AG04450 (cell line): ENCODE data around the gene MC2R. TPM values are rescaled to one million over a fixed set of nuclear protein-coding genes. Genes with fewer than 3 reads are reported as not detected.

Experiments
- CTCF ChIA-PET: fragments of 300-600, 350-600 bp; formaldehyde crosslinking; extraction: SDS; loops from one replicate; lab custom pipeline; 2022; ENCODE audit warnings: antibody characterized with exemption, inconsistent platforms; lab: Charles Lee
- POLR2A ChIA-PET: fragments of 350-600 bp; formaldehyde crosslinking; extraction: SDS; loops from one replicate; lab custom pipeline; 2021; ENCODE audit warnings: antibody characterized with exemption, inconsistent platforms; lab: Yijun Ruan, JAX
- DNase-seq: peaks from one replicate; pipeline ENCODE4 v3.0.0-alpha.2; 2011; ENCODE audit warnings: low read depth, low spot score
- H3K27ac ChIP-seq: one replicate; pipeline ENCODE4 v1.5.1; 2012; ENCODE audit warnings: low read depth, low read length, control low read depth
- H3K27me3 ChIP-seq: one replicate; pipeline ENCODE4 v1.6.0; 2012; ENCODE audit warnings: low read length; ENCODE audit not compliant: control insufficient read depth, insufficient read depth
- H3K4me3 ChIP-seq: 2 replicates; pipeline ENCODE4 v1.5.1; 2011; ENCODE audit warnings: mild to moderate bottlenecking, low read depth, low read length, control low read depth
- H3K9me3 ChIP-seq: 2 replicates; pipeline ENCODE4 v1.5.1; 2012; ENCODE audit warnings: low read length; ENCODE audit not compliant: control insufficient read depth, insufficient read depth
- CTCF ChIP-seq: IDR thresholded peaks from 2 replicates; pipeline ENCODE4 v1.5.1; 2011; ENCODE audit warnings: low read depth, low read length, control low read depth, inconsistent platforms
- polyA plus RNA-seq: library from polyadenylated mRNA; depleted of rRNA; stranded (reverse); fragments of >200 nt; gene quantifications from 2 replicates; pipeline ENCODE4 v1.2.3, GENCODE V29; 2011

MC2R gene
- polyA plus RNA-seq, 1 experiment, result not detected

DNA sequence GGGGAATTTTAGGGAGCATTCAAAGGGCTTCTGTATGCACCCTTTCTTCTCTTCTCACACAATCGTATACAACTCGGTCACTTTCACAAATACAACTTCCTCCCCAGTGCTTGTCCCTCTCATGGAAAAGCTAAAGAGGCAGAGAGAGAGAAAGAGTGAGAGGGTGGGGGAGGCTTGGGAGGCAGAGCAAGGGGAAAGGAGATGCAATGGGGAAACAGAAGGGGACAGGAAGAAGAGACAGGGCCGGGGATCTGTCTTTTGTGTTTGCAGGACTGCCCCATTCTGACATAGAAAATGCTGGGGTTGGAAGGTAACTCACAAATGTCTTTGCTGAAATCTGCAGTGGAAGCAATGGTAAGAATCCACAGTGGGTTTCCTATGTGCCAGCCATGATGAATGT is 2.1 kb upstream of the MC2R start:
- POLR2A ChIA-PET, result no interaction called here
- peaks cover 57% of the 10 kb centered on the region for H3K9me3 ChIP-seq
- no peaks in the 10 kb centered on the region for H3K27me3 ChIP-seq
- H3K27ac ChIP-seq, result no peak overlapping the region
- TF ChIP-seq CTCF, result no peak
- no peak for DNase-seq
- no peak overlapping the region for H3K4me3 ChIP-seq
- CTCF ChIA-PET, result no interaction called here

- Histone ChIP-seq H3K27me3 (no peaks in the 10 kb centered on the region), H3K4me3 (no peak overlapping the region), H3K9me3 (peaks cover 61% of the 10 kb centered on the region), H3K27ac (no peak overlapping the region)
- ChIA-PET POLR2A (no interaction called here), CTCF (no interaction called here)
- DNase-seq, result no peak
- no peak for TF ChIP-seq CTCF
These were observed 1.2 kb upstream of the MC2R start for GRCh38 chr18:13916559-13916958.

DNA sequence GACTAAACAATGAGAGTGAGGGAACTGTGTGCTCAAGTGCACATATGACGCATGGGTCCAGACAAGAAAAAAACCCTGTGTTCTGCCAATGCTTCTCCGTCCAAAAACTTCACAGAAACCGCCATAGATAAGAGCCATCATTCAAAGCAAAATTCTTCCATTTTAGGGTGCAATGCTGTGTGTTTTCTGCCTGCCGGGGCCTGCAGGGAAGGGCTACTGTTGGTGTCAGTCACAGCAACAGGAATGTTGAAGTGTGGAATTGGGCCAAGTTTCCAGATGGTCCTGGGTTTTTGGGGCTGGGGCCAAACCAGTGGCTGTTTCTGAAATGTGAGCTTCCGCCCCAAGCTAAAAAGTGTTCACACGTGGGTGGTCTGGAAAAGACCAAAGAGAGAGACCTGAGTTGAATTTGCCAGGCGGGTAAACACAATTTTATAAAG is 677 bp upstream of the MC2R start:
- no peaks in the 10 kb centered on the region for H3K27me3 ChIP-seq
- TF ChIP-seq CTCF, result no peak
- ChIA-PET POLR2A (no interaction called here), CTCF (no interaction called here)
- peaks cover 61% of the 10 kb centered on the region for H3K9me3 ChIP-seq
- no peak overlapping the region for H3K4me3 ChIP-seq
- H3K27ac ChIP-seq, result no peak overlapping the region
- no peak for DNase-seq

GRCh38 chr18:13914756-13915155 is 580 bp downstream of the MC2R start:
- no peak for TF ChIP-seq CTCF
- POLR2A ChIA-PET, result no interaction called here
- CTCF ChIA-PET, result no interaction called here
- H3K27me3 ChIP-seq, result no peaks in the 10 kb centered on the region
- peaks cover 61% of the 10 kb centered on the region for H3K9me3 ChIP-seq
- H3K4me3 ChIP-seq, result no peak overlapping the region
- no peak overlapping the region for H3K27ac ChIP-seq
- no peak for DNase-seq

DNA sequence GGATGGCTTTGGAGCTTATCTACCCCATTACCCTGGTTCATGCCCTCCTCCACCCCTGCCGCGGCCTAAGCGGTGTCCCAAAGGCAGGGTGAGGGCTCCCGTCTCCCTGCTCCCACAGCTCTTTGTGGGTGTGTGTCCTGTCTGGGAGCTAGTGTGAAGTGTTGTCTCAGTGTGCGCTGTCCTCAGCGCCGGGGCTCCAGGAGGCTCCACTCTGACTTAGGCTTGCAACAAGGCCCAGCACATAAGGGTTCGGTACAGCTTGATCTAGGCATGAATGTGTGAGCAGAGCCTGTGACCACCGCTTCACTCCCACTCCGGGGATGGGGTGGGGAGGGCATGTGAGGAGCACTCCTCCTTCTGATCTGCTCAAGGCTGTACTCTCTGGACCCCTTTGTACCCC is 1.2 kb downstream of the MC2R start:
- ChIA-PET POLR2A (no interaction called here), CTCF (no interaction called here)
- H3K27me3 ChIP-seq, result no peaks in the 10 kb centered on the region
- DNase-seq, result no peak
- H3K9me3 ChIP-seq, result peaks cover 65% of the 10 kb centered on the region
- H3K27ac ChIP-seq, result no peak overlapping the region
- H3K4me3 ChIP-seq, result no peak overlapping the region
- no peak for TF ChIP-seq CTCF
